HepG2 (cell line): ENCODE measurements around the gene RIIAD1. TPM values are rescaled to one million over a fixed set of nuclear protein-coding genes. Genes with fewer than 3 reads are reported as not detected.

Experiments used
- ATAC-seq: fragments of 200-7000 bp; cut with Tn5 transposase; 3 replicates; pipeline ENCODE4 v1.9.1; 2020; ENCODE audit warnings: mild to moderate bottlenecking, moderate library complexity
- BruUV-seq: library from RNA; stranded (reverse); fragments of 400-500 nt; replicated peaks from 2 replicates; lab custom pipeline; 2021; lab: Mats Ljungman, UMichigan
- CTCF ChIA-PET: fragments of 300-600 bp; formaldehyde crosslinking; extraction: SDS; loops from one replicate; lab custom pipeline; 2021; ENCODE audit warnings: low total read pairs, inconsistent platforms, low intra/inter-chr PET ratio; lab: Yijun Ruan, JAX
- POLR2A ChIA-PET: fragments of 350-600 bp; sonication (Branson Sonifier 250); formaldehyde crosslinking; loops from one replicate; lab custom pipeline; 2020; ENCODE audit warnings: antibody characterized with exemption, inconsistent platforms; lab: Yijun Ruan, JAX
- DNase-seq: peaks from one replicate; pipeline ENCODE4 v3.0.0-alpha.2; 2015; ENCODE audit warnings: low spot score
- FAIRE-seq: peaks from 3 replicates; lab custom pipeline; 2011; peaks lifted over from hg19 to GRCh38; lab: Jason Lieb, UNC
- H2AFZ ChIP-seq: one replicate; pipeline ENCODE4 v1.6.1; 2011; ENCODE audit warnings: low read length, inconsistent platforms
- H3K27ac ChIP-seq: fragments of 300-600 bp; 3 replicates; pipeline ENCODE4 v1.8.0; 2011; ENCODE audit warnings: mixed run types, mild to moderate bottlenecking, mixed read lengths, low read length, inconsistent platforms; ENCODE audit not compliant: insufficient read depth; ENCODE audit errors: extremely low read length
- H3K27me3 ChIP-seq, 2 experiments: fragments of 200-600 bp in 1 of 2; 2 replicates in 1 of 2; 3 replicates in 1 of 2; pipeline versions ENCODE4 v1.6.0 to v1.8.0; 2011; ENCODE audit warnings: low read length in 2 of 2, mild to moderate bottlenecking in 2 of 2, moderate library complexity in 2 of 2, inconsistent platforms in 1 of 2; ENCODE audit not compliant: insufficient read depth in 2 of 2, control insufficient read depth in 1 of 2
- H3K36me3 ChIP-seq, 2 experiments: fragments of 200-600 bp in 1 of 2; replicated peaks in 1 of 2; 2 replicates in 1 of 2; 3 replicates in 1 of 2; pipeline versions ENCODE4 v1.5.1 to v1.8.0; 2011; ENCODE audit warnings: low read length in 2 of 2, inconsistent platforms in 1 of 2; ENCODE audit not compliant: insufficient read depth in 2 of 2, control insufficient read depth in 1 of 2
- H3K4me1 ChIP-seq: 2 replicates; pipeline ENCODE4 v1.5.1; 2012; ENCODE audit warnings: low read length, inconsistent platforms; ENCODE audit not compliant: insufficient read depth
- H3K4me2 ChIP-seq: 2 replicates; pipeline ENCODE4 v1.6.0; 2011; ENCODE audit warnings: low read depth, low read length, inconsistent platforms
- H3K4me3 ChIP-seq, 3 experiments: fragments of 200-600 bp in 1 of 3; sonication (generic), shearing (Covaris generic) in 1 of 3; replicated peaks in 1 of 3; 2 replicates each; pipeline ENCODE4 v1.5.1; 2011 to 2016; ENCODE audit warnings: low read length in 3 of 3, inconsistent platforms in 2 of 3, low read depth in 2 of 3, mild to moderate bottlenecking in 2 of 3, control low read depth in 1 of 3, mixed read lengths in 1 of 3; ENCODE audit not compliant: insufficient read depth in 1 of 3
- H3K79me2 ChIP-seq: one replicate; pipeline ENCODE4 v1.6.1; 2011; ENCODE audit warnings: low read length, inconsistent platforms; ENCODE audit not compliant: insufficient read depth
- H3K9ac ChIP-seq: 2 replicates; pipeline ENCODE4 v1.6.0; 2011; ENCODE audit warnings: mild to moderate bottlenecking, low read depth, low read length, inconsistent platforms; ENCODE audit not compliant: insufficient read depth
- H3K9me3 ChIP-seq: 2 replicates; pipeline ENCODE4 v1.5.1; 2012; ENCODE audit warnings: mild to moderate bottlenecking, low read length
- H4K20me1 ChIP-seq: 2 replicates; pipeline ENCODE4 v1.6.0; 2011; ENCODE audit warnings: inconsistent platforms, mild to moderate bottlenecking, low read length, moderate library complexity; ENCODE audit not compliant: insufficient read depth
- FOXP1 ChIP-seq, 2 experiments: fragments of 450-650 bp in 1 of 2; IDR thresholded peaks; 2 replicates each; pipeline ENCODE4 v1.6.1; 2017 to 2018; ENCODE audit warnings: antibody characterized with exemption in 1 of 2
- KDM6A ChIP-seq: IDR thresholded peaks from 2 replicates; pipeline ENCODE4 v1.6.1; 2016; ENCODE audit warnings: low read depth
- ZFP37 ChIP-seq: sonication (generic); formaldehyde crosslinking; IDR thresholded peaks from 2 replicates; pipeline ENCODE4 v1.4.0; 2020; ENCODE audit warnings: missing genetic modification reagents, borderline replicate concordance
- ZNF674 ChIP-seq: sonication (generic); formaldehyde crosslinking; IDR thresholded peaks from 2 replicates; pipeline ENCODE4 v1.5.0; 2020; ENCODE audit warnings: low read depth, mild to moderate bottlenecking, missing genetic modification reagents
- WGBS: methylation state at CpG from one replicate; pipeline ENCODE4 v1.1.6; 2017; ENCODE audit warnings: low lambda C conversion rate; 5-methylcytosine and 5-hydroxymethylcytosine counted together
- in situ Hi-C: cut with HindIII; loops from 2 replicates; pipeline ENCODE4 v1.10.0; 2017; ENCODE audit warnings: low pct_unique_long_range_greater_than_20kb; ENCODE audit not compliant: extremely low pct_ligation_motif_present
- intact Hi-C: fragments of 100-400 bp; cut with micrococcal nuclease; formaldehyde crosslinking; loops from one replicate; pipeline ENCODE4 v1.10.0; 2022; ENCODE audit not compliant: unreplicated experiment
- polyA plus RNA-seq, 8 experiments: library from polyadenylated mRNA; depleted of rRNA in 3 of 8; stranded (reverse) in 7 of 8; unstranded in 1 of 8; fragments of >200 nt; fragmentation: Illumina TruSeq in 4 of 8; extraction: Trizol in 4 of 8; gene quantifications; 2 replicates each; pipeline versions ENCODE4 v1.2.1 to v1.2.3, GENCODE V29; 2011 to 2016; ENCODE audit warnings: low read depth in 4 of 8, missing spikeins in 1 of 8, mixed read lengths in 1 of 8; ENCODE audit not compliant: insufficient read depth in 1 of 8
- total RNA-seq, 5 experiments: library from RNA; depleted of rRNA; stranded (reverse); fragments of >200 nt; fragmentation: Illumina TruSeq; extraction: Trizol; gene quantifications; 2 replicates each; pipeline ENCODE4 v1.2.3, GENCODE V29; 2016; ENCODE audit warnings: low read depth in 1 of 5
- TF ChIP-seq, protein P1 (sequence below): sonication (generic); formaldehyde crosslinking; IDR thresholded peaks from 2 replicates; pipeline ENCODE4 v1.4.0; 2020; ENCODE audit warnings: missing genetic modification reagents
- TF ChIP-seq, protein P2 (sequence below): sonication (generic); formaldehyde crosslinking; IDR thresholded peaks from 2 replicates; pipeline ENCODE4 v1.4.0; 2020; ENCODE audit warnings: missing genetic modification reagents
- TF ChIP-seq, protein P3 (sequence below): sonication (generic); formaldehyde crosslinking; IDR thresholded peaks from 2 replicates; pipeline ENCODE4 v1.5.1; 2020; ENCODE audit warnings: missing genetic modification reagents, mild to moderate bottlenecking, borderline replicate concordance
- TF ChIP-seq, protein P4 (sequence below): sonication (generic); formaldehyde crosslinking; IDR thresholded peaks from 2 replicates; pipeline ENCODE4 v1.9.0; 2021; ENCODE audit warnings: missing genetic modification reagents, borderline replicate concordance

RIIAD1 gene
- total and polyA plus RNA-seq, 2 of the 13 experiments (the other 11 are each of a cell fraction or from before 2014, with no cell fraction given): not detected

DNA sequence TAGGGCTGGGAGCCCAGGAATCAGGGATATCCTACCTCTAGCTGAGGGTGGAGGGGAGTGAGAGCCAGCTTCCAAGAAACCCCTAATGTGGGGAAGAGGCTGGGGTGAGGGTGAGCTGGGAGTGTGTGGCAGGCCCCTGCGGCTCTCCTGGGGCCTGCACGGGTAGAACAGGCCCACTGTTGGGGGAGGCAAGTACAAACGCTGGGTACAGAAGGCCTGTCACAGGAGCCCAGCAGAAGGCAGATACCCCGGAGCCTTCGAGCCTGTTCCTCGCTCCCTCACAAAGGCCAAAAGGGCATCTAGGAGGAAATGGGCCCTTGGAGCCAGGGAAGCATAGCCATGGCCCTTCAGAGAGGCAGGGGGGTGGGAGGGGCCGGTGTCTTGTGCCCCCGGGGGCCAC is 18.4 kb upstream of the RIIAD1 start:
- no peak for FAIRE-seq
- H3K4me3 ChIP-seq: no peak overlapping the region
- BruUV-seq: no TSS peak
- H3K79me2 ChIP-seq: no peaks in the 10 kb centered on the region
- CTCF ChIA-PET: no interaction called here
- WGBS: 55% methylated on average over 7 of the region's 8 CpGs
- H3K27ac ChIP-seq: no peak overlapping the region
- peaks cover 6 to 13% of the 10 kb centered on the region in 2 experiments; a peak in 3 of 5 replicates for H3K36me3 ChIP-seq
- intact Hi-C loops (no loop called here), in situ Hi-C loops (no loop called here)
- ATAC-seq: peak; percentile 10; the same call in 1 of the 3 replicates
- H3K27me3 ChIP-seq: no peaks in the 10 kb centered on the region
- TF ChIP-seq ZFP37 (CRISPR knock-in tag): no peak
- TF ChIP-seq KDM6A (CRISPR knock-in tag): no peak
- TF ChIP-seq ZNF674: no peak
- no peak for TF ChIP-seq FOXP1 (IDR thresholded peaks at IDR 0.05)
- TF ChIP-seq FOXP1 (CRISPR knock-in tag; IDR thresholded peaks at IDR 0.05): no peak
- no peaks in the 10 kb centered on the region for H3K9me3 ChIP-seq
- H2AFZ ChIP-seq: no peak overlapping the region
- no peak overlapping the region for H3K4me2 ChIP-seq
- peaks cover 55% of the 10 kb centered on the region for H3K4me1 ChIP-seq
- no peak for DNase-seq
- no peaks in the 10 kb centered on the region for H4K20me1 ChIP-seq
- no peak overlapping the region for H3K9ac ChIP-seq
- POLR2A ChIA-PET: no interaction called here

DNA sequence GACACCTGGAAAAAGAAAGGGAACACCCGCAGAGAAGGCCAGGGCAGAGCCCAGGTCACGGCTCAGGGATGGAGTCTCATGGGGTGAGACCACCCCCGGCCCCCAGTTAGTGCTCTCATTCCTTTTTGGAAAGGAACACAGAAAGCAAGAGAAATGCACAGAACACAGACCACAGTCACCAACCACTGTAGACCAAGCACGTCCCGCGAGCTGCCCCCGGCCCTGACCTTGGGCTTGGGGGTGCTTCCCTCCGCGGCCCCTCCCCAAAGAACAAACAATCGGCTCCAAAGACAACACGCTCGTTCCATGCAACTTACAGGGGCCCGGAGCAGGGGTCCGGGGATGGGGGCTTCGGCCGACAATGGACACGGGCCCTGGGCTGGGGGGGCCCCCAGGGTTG is 17.5 kb upstream of the RIIAD1 start:
- CTCF ChIA-PET: no interaction called here
- H4K20me1 ChIP-seq: no peaks in the 10 kb centered on the region
- peak overlapping the region in 2 of 3 experiments; percentile 10 to 48; a peak in 3 of 6 replicates for H3K4me3 ChIP-seq
- H3K27me3 ChIP-seq: no peaks in the 10 kb centered on the region
- FAIRE-seq: no peak
- H3K9ac ChIP-seq: no peak overlapping the region
- peaks cover 2 to 8% of the 10 kb centered on the region in 2 experiments; a peak in 2 of 5 replicates for H3K36me3 ChIP-seq
- no peaks in the 10 kb centered on the region for H3K79me2 ChIP-seq
- intact Hi-C loops (no loop called here), in situ Hi-C loops (no loop called here)
- no peak overlapping the region for H2AFZ ChIP-seq
- no peaks in the 10 kb centered on the region for H3K9me3 ChIP-seq
- no peak overlapping the region for H3K27ac ChIP-seq
- H3K4me1 ChIP-seq: peaks cover 55% of the 10 kb centered on the region
- H3K4me2 ChIP-seq: peak overlapping the region; percentile 69
- peak; percentile 35 for ATAC-seq
- BruUV-seq: no TSS peak
- 7% methylated on average over 17 of the region's 17 CpGs for WGBS
- no peak for DNase-seq
- POLR2A ChIA-PET: no interaction called here
- TF ChIP-seq, protein P1, sequence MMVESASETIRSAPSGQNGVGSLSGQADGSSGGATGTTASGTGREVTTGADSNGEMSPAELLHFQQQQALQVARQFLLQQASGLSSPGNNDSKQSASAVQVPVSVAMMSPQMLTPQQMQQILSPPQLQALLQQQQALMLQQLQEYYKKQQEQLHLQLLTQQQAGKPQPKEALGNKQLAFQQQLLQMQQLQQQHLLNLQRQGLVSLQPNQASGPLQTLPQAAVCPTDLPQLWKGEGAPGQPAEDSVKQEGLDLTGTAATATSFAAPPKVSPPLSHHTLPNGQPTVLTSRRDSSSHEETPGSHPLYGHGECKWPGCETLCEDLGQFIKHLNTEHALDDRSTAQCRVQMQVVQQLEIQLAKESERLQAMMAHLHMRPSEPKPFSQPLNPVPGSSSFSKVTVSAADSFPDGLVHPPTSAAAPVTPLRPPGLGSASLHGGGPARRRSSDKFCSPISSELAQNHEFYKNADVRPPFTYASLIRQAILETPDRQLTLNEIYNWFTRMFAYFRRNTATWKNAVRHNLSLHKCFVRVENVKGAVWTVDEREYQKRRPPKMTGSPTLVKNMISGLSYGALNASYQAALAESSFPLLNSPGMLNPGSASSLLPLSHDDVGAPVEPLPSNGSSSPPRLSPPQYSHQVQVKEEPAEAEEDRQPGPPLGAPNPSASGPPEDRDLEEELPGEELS (CRISPR knock-in tag): peak; percentile 53; the same call in 1 of the 2 replicates
- TF ChIP-seq, protein P2, sequence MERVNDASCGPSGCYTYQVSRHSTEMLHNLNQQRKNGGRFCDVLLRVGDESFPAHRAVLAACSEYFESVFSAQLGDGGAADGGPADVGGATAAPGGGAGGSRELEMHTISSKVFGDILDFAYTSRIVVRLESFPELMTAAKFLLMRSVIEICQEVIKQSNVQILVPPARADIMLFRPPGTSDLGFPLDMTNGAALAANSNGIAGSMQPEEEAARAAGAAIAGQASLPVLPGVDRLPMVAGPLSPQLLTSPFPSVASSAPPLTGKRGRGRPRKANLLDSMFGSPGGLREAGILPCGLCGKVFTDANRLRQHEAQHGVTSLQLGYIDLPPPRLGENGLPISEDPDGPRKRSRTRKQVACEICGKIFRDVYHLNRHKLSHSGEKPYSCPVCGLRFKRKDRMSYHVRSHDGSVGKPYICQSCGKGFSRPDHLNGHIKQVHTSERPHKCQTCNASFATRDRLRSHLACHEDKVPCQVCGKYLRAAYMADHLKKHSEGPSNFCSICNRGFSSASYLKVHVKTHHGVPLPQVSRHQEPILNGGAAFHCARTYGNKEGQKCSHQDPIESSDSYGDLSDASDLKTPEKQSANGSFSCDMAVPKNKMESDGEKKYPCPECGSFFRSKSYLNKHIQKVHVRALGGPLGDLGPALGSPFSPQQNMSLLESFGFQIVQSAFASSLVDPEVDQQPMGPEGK (CRISPR knock-in tag): peak; percentile 99
- TF ChIP-seq, protein P3, sequence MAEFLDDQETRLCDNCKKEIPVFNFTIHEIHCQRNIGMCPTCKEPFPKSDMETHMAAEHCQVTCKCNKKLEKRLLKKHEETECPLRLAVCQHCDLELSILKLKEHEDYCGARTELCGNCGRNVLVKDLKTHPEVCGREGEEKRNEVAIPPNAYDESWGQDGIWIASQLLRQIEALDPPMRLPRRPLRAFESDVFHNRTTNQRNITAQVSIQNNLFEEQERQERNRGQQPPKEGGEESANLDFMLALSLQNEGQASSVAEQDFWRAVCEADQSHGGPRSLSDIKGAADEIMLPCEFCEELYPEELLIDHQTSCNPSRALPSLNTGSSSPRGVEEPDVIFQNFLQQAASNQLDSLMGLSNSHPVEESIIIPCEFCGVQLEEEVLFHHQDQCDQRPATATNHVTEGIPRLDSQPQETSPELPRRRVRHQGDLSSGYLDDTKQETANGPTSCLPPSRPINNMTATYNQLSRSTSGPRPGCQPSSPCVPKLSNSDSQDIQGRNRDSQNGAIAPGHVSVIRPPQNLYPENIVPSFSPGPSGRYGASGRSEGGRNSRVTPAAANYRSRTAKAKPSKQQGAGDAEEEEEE (CRISPR knock-in tag): no peak
- TF ChIP-seq, protein P4, sequence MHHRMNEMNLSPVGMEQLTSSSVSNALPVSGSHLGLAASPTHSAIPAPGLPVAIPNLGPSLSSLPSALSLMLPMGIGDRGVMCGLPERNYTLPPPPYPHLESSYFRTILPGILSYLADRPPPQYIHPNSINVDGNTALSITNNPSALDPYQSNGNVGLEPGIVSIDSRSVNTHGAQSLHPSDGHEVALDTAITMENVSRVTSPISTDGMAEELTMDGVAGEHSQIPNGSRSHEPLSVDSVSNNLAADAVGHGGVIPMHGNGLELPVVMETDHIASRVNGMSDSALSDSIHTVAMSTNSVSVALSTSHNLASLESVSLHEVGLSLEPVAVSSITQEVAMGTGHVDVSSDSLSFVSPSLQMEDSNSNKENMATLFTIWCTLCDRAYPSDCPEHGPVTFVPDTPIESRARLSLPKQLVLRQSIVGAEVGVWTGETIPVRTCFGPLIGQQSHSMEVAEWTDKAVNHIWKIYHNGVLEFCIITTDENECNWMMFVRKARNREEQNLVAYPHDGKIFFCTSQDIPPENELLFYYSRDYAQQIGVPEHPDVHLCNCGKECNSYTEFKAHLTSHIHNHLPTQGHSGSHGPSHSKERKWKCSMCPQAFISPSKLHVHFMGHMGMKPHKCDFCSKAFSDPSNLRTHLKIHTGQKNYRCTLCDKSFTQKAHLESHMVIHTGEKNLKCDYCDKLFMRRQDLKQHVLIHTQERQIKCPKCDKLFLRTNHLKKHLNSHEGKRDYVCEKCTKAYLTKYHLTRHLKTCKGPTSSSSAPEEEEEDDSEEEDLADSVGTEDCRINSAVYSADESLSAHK (CRISPR knock-in tag): no peak
